ENCODE results near the gene TSPAN6. TPM values are rescaled to one million over a fixed set of nuclear protein-coding genes. Genes with fewer than 3 reads are reported as not detected.

Gene TSPAN6
- total RNA-seq, 4 donors from 2014 or later: 2.5 to 5.9 (median 3.1) TPM

GRCh38 chrX:100635989-100636320 is 651 bp downstream of the TSPAN6 start:
- H3K27ac ChIP-seq: peak overlapping the region; percentile 36 to 73 (median 62)
- peaks cover 0 to 5% of the 10 kb centered on the region in 2 donors for H3K36me3 ChIP-seq
- TF ChIP-seq POLR2A (IDR thresholded peaks at IDR 0.05): no peak
- ATAC-seq (peak; percentile 16 to 29), DNase-seq (no peak)
- H3K27me3 ChIP-seq: no peaks in the 10 kb centered on the region
- H3K9me3 ChIP-seq: no peaks in the 10 kb centered on the region
- intact Hi-C loops (cut with DNase I; ENCODE audit: low total_unique reads) (no loop called here), in situ Hi-C loops (cut with MboI; ENCODE audit: low sequenced_read_pairs in 4 of 4) (no loop called here)
- H3K4me3 ChIP-seq: peak overlapping the region; percentile 58 to 69 (median 61)
- no peaks in the 10 kb centered on the region for H3K4me1 ChIP-seq

- TF ChIP-seq CTCF (IDR thresholded peaks at IDR 0.05 in 4 of 5, conservative IDR thresholded peaks at IDR 0.05 in 1 of 5) (no peak), POLR2A (IDR thresholded peaks at IDR 0.05) (no peak)
- ATAC-seq: no peak
- in situ Hi-C loops (cut with MboI; ENCODE audit: low sequenced_read_pairs in 4 of 4): no loop called here
These were observed 1.6 kb downstream of the TSPAN6 start for GRCh38 chrX:100635040-100635439.

GRCh38 chrX:100625985-100626491 is 10.6 kb downstream of the TSPAN6 start:
- Histone ChIP-seq H3K27me3 (no peaks in the 10 kb centered on the region), H3K4me1 (no peaks in the 10 kb centered on the region), H3K9me3 (no peaks in the 10 kb centered on the region), H3K4me3 (no peak overlapping the region), H3K36me3 (no peaks in the 10 kb centered on the region), H3K27ac (no peak overlapping the region)
- intact Hi-C loops (cut with DNase I; ENCODE audit: low total_unique reads) (no loop called here), in situ Hi-C loops (cut with MboI; ENCODE audit: low sequenced_read_pairs in 4 of 4) (no loop called here)
- no peak for ATAC-seq
- no peak for DNase-seq
- TF ChIP-seq CTCF (IDR thresholded peaks at IDR 0.05 in 4 of 5, conservative IDR thresholded peaks at IDR 0.05 in 1 of 5) (no peak), POLR2A (IDR thresholded peaks at IDR 0.05) (no peak)

More at GRCh38 chrX:100635040-100635439, 1.6 kb downstream of the TSPAN6 start:
- Histone ChIP-seq H3K9me3 (no peaks in the 10 kb centered on the region), H3K4me1 (no peaks in the 10 kb centered on the region), H3K4me3 (no peak overlapping the region), H3K27me3 (no peaks in the 10 kb centered on the region), H3K36me3 (peaks cover 0 to 5% of the 10 kb centered on the region in 2 donors), H3K27ac (no peak overlapping the region)
- intact Hi-C loops (cut with DNase I; ENCODE audit: low total_unique reads): no loop called here
- no peak for DNase-seq

GRCh38 chrX:100623001-100623400 is 13.6 kb downstream of the TSPAN6 start:
- no peak for TF ChIP-seq POLR2A (IDR thresholded peaks at IDR 0.05)
- no peak for TF ChIP-seq CTCF (IDR thresholded peaks at IDR 0.05 in 4 of 5, conservative IDR thresholded peaks at IDR 0.05 in 1 of 5)
- no peak for DNase-seq
- no peak overlapping the region for H3K4me3 ChIP-seq
- intact Hi-C loops (cut with DNase I; ENCODE audit: low total_unique reads) (no loop called here), in situ Hi-C loops (cut with MboI; ENCODE audit: low sequenced_read_pairs in 4 of 4) (no loop called here)
- no peaks in the 10 kb centered on the region for H3K36me3 ChIP-seq
- no peak for ATAC-seq
- H3K27ac ChIP-seq: no peak overlapping the region
- H3K27me3 ChIP-seq: no peaks in the 10 kb centered on the region
- no peaks in the 10 kb centered on the region for H3K9me3 ChIP-seq
- H3K4me1 ChIP-seq: no peaks in the 10 kb centered on the region

DNA sequence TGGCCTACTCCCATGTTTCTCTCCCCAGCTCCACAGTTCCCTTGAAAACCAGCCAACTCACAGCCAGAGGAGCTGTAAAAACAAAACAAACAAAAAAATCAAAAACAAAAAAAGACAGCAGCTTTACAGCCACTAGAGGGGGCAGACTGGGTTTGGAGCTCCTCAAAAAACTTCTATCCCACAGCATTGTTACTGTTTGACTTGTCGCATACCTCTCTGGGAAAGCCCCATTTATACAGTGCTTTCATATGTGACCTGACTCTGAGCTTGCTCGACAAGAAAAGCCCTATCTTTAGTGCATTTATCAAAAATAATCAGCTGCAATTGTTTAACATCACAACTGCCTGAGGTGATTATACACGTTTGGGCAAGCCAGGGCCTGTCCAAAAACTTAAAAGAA is 21.6 kb downstream of the TSPAN6 start:
- no peak overlapping the region for H3K4me3 ChIP-seq
- no peak for ATAC-seq
- H3K4me1 ChIP-seq: no peaks in the 10 kb centered on the region
- no peak overlapping the region for H3K27ac ChIP-seq
- in situ Hi-C loops (cut with MboI; ENCODE audit: low sequenced_read_pairs in 4 of 4) (no loop called here), intact Hi-C loops (cut with DNase I; ENCODE audit: low total_unique reads) (no loop called here)
- DNase-seq: no peak
- H3K27me3 ChIP-seq: no peaks in the 10 kb centered on the region
- H3K9me3 ChIP-seq: no peaks in the 10 kb centered on the region
- no peaks in the 10 kb centered on the region for H3K36me3 ChIP-seq
- TF ChIP-seq CTCF (IDR thresholded peaks at IDR 0.05 in 4 of 5, conservative IDR thresholded peaks at IDR 0.05 in 1 of 5) (peak in 2 of 5 experiments; percentile 7 to 9), POLR2A (IDR thresholded peaks at IDR 0.05) (no peak)

Data from gastrocnemius medialis (tissue), 4 donors.